WTC11 (cell line): ENCODE results near the gene CHCT1. TPM values are rescaled to one million over a fixed set of nuclear protein-coding genes. Genes with fewer than 3 reads are reported as not detected.
A peak's percentile ranks its signal among the peaks of the same experiment; 100 is the strongest.

ENCODE experiments used
- ATAC-seq: fragments of 200-7000 bp; cut with Tn5 transposase; 2 replicates; pipeline ENCODE4 v1.10.0; 2021; ENCODE audit warnings: mild to moderate bottlenecking, moderate library complexity
- CTCF ChIA-PET: fragments of 300-600 bp; sonication (Branson Sonifier 250); formaldehyde crosslinking; loops from one replicate; lab custom pipeline; 2021; ENCODE audit warnings: antibody characterized with exemption; lab: Charles Lee
- POLR2A ChIA-PET: fragments of 350-600 bp; sonication (Branson Sonifier 250); formaldehyde crosslinking; loops from one replicate; lab custom pipeline; 2021; ENCODE audit warnings: antibody characterized with exemption; lab: Charles Lee
- DNase-seq: peaks from one replicate; pipeline ENCODE4 v3.0.0; 2021; ENCODE audit warnings: low spot score
- H3K27ac Mint-ChIP-seq: 2 replicates; pipeline ENCODE4 v1.8.0; 2021; ENCODE audit warnings: mixed read lengths
- H3K27me3 Mint-ChIP-seq: 2 replicates; pipeline ENCODE4 v1.8.0; 2021; ENCODE audit warnings: low read depth, mild to moderate bottlenecking, moderate library complexity, mixed read lengths
- H3K36me3 Mint-ChIP-seq: 2 replicates; pipeline ENCODE4 v1.8.0; 2021; ENCODE audit warnings: mixed read lengths
- H3K4me1 Mint-ChIP-seq: 2 replicates; pipeline ENCODE4 v1.8.0; 2022; ENCODE audit warnings: mixed read lengths
- H3K4me3 Mint-ChIP-seq: 2 replicates; pipeline ENCODE4 v1.8.0; 2021; ENCODE audit warnings: mild to moderate bottlenecking, moderate library complexity, mixed read lengths
- H3K9me3 Mint-ChIP-seq: 2 replicates; pipeline ENCODE4 v1.8.0; 2021; ENCODE audit warnings: mixed read lengths
- AFF4 ChIP-seq: sonication (generic); formaldehyde crosslinking; IDR thresholded peaks from 2 replicates; pipeline ENCODE4 v1.8.1; 2023; ENCODE audit warnings: mild to moderate bottlenecking, missing genetic modification reagents, borderline replicate concordance
- ESRRA ChIP-seq: sonication (generic); formaldehyde crosslinking; IDR thresholded peaks from 2 replicates; pipeline ENCODE4 v1.8.1; 2022; ENCODE audit warnings: mild to moderate bottlenecking, missing genetic modification reagents, borderline replicate concordance
- GRHL2 ChIP-seq: fragments of 250-450 bp; sonication (Bioruptor Pico); IDR thresholded peaks from 2 replicates; pipeline ENCODE4 v1.8.0; 2022; ENCODE audit warnings: mild to moderate bottlenecking, moderate library complexity; ENCODE audit not compliant: insufficient replicate concordance, severe bottlenecking
- JUN ChIP-seq: sonication (generic); formaldehyde crosslinking; IDR thresholded peaks from 2 replicates; pipeline ENCODE4 v1.8.0; 2023; ENCODE audit warnings: mild to moderate bottlenecking, missing genetic modification reagents
- MYBL2 ChIP-seq: sonication (generic); formaldehyde crosslinking; IDR thresholded peaks from 2 replicates; pipeline ENCODE4 v1.8.1; 2023; ENCODE audit warnings: mild to moderate bottlenecking, moderate library complexity, missing genetic modification reagents
- NR3C1 ChIP-seq: sonication (generic); formaldehyde crosslinking; conservative IDR thresholded peaks from 2 replicates; pipeline ENCODE4 v1.8.1; 2023; ENCODE audit warnings: low read depth, mild to moderate bottlenecking, missing genetic modification reagents
- OVOL2 ChIP-seq: fragments of 250-450 bp; sonication (Bioruptor Pico); IDR thresholded peaks from 2 replicates; pipeline ENCODE4 v1.9.0; 2021; ENCODE audit warnings: mild to moderate bottlenecking, borderline replicate concordance
- PRDM15 ChIP-seq: sonication (generic); formaldehyde crosslinking; IDR thresholded peaks from 2 replicates; pipeline ENCODE4 v1.8.0; 2022; ENCODE audit warnings: missing genetic modification reagents
- TEAD1 ChIP-seq: sonication (generic); formaldehyde crosslinking; IDR thresholded peaks from 2 replicates; pipeline ENCODE4 v1.8.0; 2022; ENCODE audit warnings: mild to moderate bottlenecking, missing genetic modification reagents
- ZNF138 ChIP-seq: sonication (generic); formaldehyde crosslinking; conservative IDR thresholded peaks from 2 replicates; pipeline ENCODE4 v1.8.1; 2022; ENCODE audit warnings: mild to moderate bottlenecking, moderate library complexity, missing genetic modification reagents
- ZNF232 ChIP-seq: sonication (generic); formaldehyde crosslinking; IDR thresholded peaks from 2 replicates; pipeline ENCODE4 v1.8.0; 2022; ENCODE audit warnings: mild to moderate bottlenecking, missing genetic modification reagents
- total RNA-seq: library from RNA; stranded (reverse); gene quantifications from 3 replicates; pipeline ENCODE4 v1.2.3, GENCODE V29; 2021
- TF ChIP-seq, protein P1 (sequence below): fragments of 200-600 bp; IDR thresholded peaks from 2 replicates; pipeline ENCODE4 v1.8.0; 2022; ENCODE audit warnings: antibody characterized with exemption
- TF ChIP-seq, protein P2 (sequence below): sonication (generic); formaldehyde crosslinking; IDR thresholded peaks from 2 replicates; pipeline ENCODE4 v1.8.0; 2023; ENCODE audit warnings: missing genetic modification reagents

The CHCT1 gene
- total RNA-seq, 1 experiment from 2014 or later, result not detected

- Mint-ChIP-seq H3K36me3 (peaks cover 6% of the 10 kb centered on the region; the same call in 1 of the 2 replicates), H3K27ac (peak overlapping the region; percentile 47), H3K9me3 (no peaks in the 10 kb centered on the region), H3K4me1 (peaks cover 58% of the 10 kb centered on the region), H3K4me3 (no peak overlapping the region), H3K27me3 (no peaks in the 10 kb centered on the region)
- TF ChIP-seq PRDM15 (CRISPR knock-in tag) (no peak), ZNF138 (CRISPR knock-in tag) (no peak), NR3C1 (no peak), ZNF232 (no peak), JUN (no peak), MYBL2 (no peak), AFF4 (CRISPR knock-in tag) (no peak)
- TF ChIP-seq, protein P1, sequence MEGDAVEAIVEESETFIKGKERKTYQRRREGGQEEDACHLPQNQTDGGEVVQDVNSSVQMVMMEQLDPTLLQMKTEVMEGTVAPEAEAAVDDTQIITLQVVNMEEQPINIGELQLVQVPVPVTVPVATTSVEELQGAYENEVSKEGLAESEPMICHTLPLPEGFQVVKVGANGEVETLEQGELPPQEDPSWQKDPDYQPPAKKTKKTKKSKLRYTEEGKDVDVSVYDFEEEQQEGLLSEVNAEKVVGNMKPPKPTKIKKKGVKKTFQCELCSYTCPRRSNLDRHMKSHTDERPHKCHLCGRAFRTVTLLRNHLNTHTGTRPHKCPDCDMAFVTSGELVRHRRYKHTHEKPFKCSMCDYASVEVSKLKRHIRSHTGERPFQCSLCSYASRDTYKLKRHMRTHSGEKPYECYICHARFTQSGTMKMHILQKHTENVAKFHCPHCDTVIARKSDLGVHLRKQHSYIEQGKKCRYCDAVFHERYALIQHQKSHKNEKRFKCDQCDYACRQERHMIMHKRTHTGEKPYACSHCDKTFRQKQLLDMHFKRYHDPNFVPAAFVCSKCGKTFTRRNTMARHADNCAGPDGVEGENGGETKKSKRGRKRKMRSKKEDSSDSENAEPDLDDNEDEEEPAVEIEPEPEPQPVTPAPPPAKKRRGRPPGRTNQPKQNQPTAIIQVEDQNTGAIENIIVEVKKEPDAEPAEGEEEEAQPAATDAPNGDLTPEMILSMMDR, result no peak
- DNase-seq (no peak), ATAC-seq (no peak)
- ChIA-PET POLR2A (no interaction called here), CTCF (no interaction called here)
Observed at GRCh38 chr17:60381958-60382357, 40.3 kb upstream of the CHCT1 start.

DNA sequence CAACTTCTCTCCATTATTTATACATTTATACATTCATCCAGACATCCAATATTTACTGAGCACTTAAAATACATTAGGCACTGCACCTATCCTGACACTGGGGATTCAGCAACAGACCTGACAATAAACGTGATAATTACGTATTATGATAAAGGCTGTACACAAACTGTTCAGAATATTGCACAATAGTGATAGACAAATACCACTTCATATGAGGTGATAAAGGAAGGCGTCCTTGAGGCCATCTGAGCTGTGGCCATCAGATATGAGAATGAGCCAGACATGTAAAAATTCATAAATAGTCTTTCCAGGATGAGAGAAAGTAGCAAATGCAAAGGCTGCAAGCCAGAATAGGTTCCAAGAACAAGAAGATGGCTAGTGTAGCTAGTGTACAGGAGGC lies 38.9 kb upstream of the CHCT1 start:
- Mint-ChIP-seq H3K36me3 (0 out of 2 replicates have a peak, but pooled peaks cover 3% of the 10 kb centered on the region), H3K27ac (peak overlapping the region; percentile 95), H3K27me3 (no peaks in the 10 kb centered on the region), H3K4me1 (peaks cover 70% of the 10 kb centered on the region), H3K4me3 (peak overlapping the region; percentile 8), H3K9me3 (no peaks in the 10 kb centered on the region)
- POLR2A ChIA-PET, result interaction anchor here (0.7 to 0.9 kb wide), 2 partner anchors 11 to 25 kb away, joined by 3 to 12 read pairs; no protein-coding TSS in a partner anchor
- TF ChIP-seq OVOL2 (CRISPR knock-in tag) (no peak), GRHL2 (CRISPR knock-in tag) (no peak), AFF4 (CRISPR knock-in tag) (no peak), TEAD1 (CRISPR knock-in tag) (no peak), NR3C1 (no peak), ESRRA (CRISPR knock-in tag) (no peak), ZNF232 (no peak)
- TF ChIP-seq, protein P2, sequence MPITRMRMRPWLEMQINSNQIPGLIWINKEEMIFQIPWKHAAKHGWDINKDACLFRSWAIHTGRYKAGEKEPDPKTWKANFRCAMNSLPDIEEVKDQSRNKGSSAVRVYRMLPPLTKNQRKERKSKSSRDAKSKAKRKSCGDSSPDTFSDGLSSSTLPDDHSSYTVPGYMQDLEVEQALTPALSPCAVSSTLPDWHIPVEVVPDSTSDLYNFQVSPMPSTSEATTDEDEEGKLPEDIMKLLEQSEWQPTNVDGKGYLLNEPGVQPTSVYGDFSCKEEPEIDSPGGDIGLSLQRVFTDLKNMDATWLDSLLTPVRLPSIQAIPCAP (CRISPR knock-in tag), result no peak
- CTCF ChIA-PET, result interaction anchor here (0.9 to 1.0 kb wide), 2 partner anchors 8 to 38 kb away, joined by 3 read pairs; partner anchors contain the start of gene USP32
- no peak for ATAC-seq
- no peak for DNase-seq
